Measurements from ENCODE around the gene MMAA.

MMAA gene

GRCh38 chr4:145709336-145709735 lies 90.2 kb downstream of the MMAA start:
- no peak for DNase-seq (ENCODE audit: extremely low read depth, low read depth)
- TF ChIP-seq CTCF (IDR thresholded peaks at IDR 0.05; ENCODE audit: low read depth, low read length, missing control alignments), result no peak
- H3K4me3 ChIP-seq (replicated peaks; ENCODE audit: low read depth, low read length), result no peak overlapping the region
